Stimulated activated CD8-positive, alpha-beta memory T cell treated with anti-CD3 and anti-CD28 coated beads, Interleukin-15, amount 100 ng/mL, for 48 hours (primary cell): ENCODE data around the gene TMEFF2.

ENCODE experiments used
- DNase-seq, 2 donors: peaks; one replicate each; pipeline ENCODE4 v3.0.0-alpha.2; 2020; ENCODE audit warnings: low read depth in 2 of 2

The TMEFF2 gene

GRCh38 chr2:192068966-192069365, 125.8 kb downstream of the TMEFF2 start:
- DNase-seq, result no peak

- DNase-seq, result no peak
These were observed 127.1 kb downstream of the TMEFF2 start for GRCh38 chr2:192067631-192068030.

- no peak for DNase-seq
These were observed 130.3 kb downstream of the TMEFF2 start for GRCh38 chr2:192064459-192064858.

- DNase-seq, result no peak
These were observed 134.6 kb downstream of the TMEFF2 start for GRCh38 chr2:192060161-192060560.

- no peak for DNase-seq
These were observed 135.5 kb downstream of the TMEFF2 start for GRCh38 chr2:192059266-192059665.

- no peak for DNase-seq
These were observed 140.8 kb downstream of the TMEFF2 start for GRCh38 chr2:192053921-192054320.

GRCh38 chr2:192051533-192051932, 143.2 kb downstream of the TMEFF2 start:
- no peak for DNase-seq

- no peak for DNase-seq
These were observed 145.4 kb downstream of the TMEFF2 start for GRCh38 chr2:192049362-192049761.

- no peak for DNase-seq
These were observed 147.2 kb downstream of the TMEFF2 start for GRCh38 chr2:192047315-192048107.

GRCh38 chr2:192044496-192044895, 150.2 kb downstream of the TMEFF2 start:
- DNase-seq, result no peak

- DNase-seq, result no peak
These were observed 151.4 kb downstream of the TMEFF2 start for GRCh38 chr2:192043216-192043870.

- DNase-seq, result no peak
These were observed 152.6 kb downstream of the TMEFF2 start for GRCh38 chr2:192042126-192042525.

GRCh38 chr2:192038110-192038509, 156.6 kb downstream of the TMEFF2 start:
- DNase-seq, result no peak

GRCh38 chr2:192035731-192036442, 158.8 kb downstream of the TMEFF2 start:
- no peak for DNase-seq

GRCh38 chr2:192030856-192031255, 163.9 kb downstream of the TMEFF2 start:
- DNase-seq, result no peak

GRCh38 chr2:192030289-192030688, 164.4 kb downstream of the TMEFF2 start:
- no peak for DNase-seq

- no peak for DNase-seq
These were observed 165.6 kb downstream of the TMEFF2 start for GRCh38 chr2:192029089-192029488.

- no peak for DNase-seq
These were observed 168.0 kb downstream of the TMEFF2 start for GRCh38 chr2:192026825-192027120.

- DNase-seq, result no peak
These were observed 168.5 kb downstream of the TMEFF2 start for GRCh38 chr2:192026059-192026824.

- no peak for DNase-seq
These were observed 169.1 kb downstream of the TMEFF2 start for GRCh38 chr2:192025637-192026036.

GRCh38 chr2:192023006-192023405, 171.7 kb downstream of the TMEFF2 start:
- no peak for DNase-seq

- no peak for DNase-seq
These were observed 176.9 kb downstream of the TMEFF2 start for GRCh38 chr2:192017844-192018243.
